HEK293 (cell line): ENCODE results near the gene BCL11A.

Source experiments
- BCL11A ChIP-seq: fragments of 450-650 bp; formaldehyde crosslinking; IDR thresholded peaks from 2 replicates; pipeline ENCODE4 v1.5.1; 2016; ENCODE audit warnings: low read depth, missing biosample characterization, missing genetic modification characterization
- CTCF ChIP-seq: fragments of 450-650 bp; formaldehyde crosslinking; IDR thresholded peaks from 2 replicates; pipeline ENCODE4 v1.5.1; 2016; ENCODE audit warnings: missing biosample characterization, missing genetic modification characterization
- GLIS1 ChIP-seq: fragments of 450-650 bp; formaldehyde crosslinking; IDR thresholded peaks from 2 replicates; pipeline ENCODE4 v1.5.1; 2016; ENCODE audit warnings: missing biosample characterization, missing genetic modification characterization
- HOXA7 ChIP-seq: sonication (generic); formaldehyde crosslinking; IDR thresholded peaks from 2 replicates; pipeline ENCODE4 v1.8.1; 2022; ENCODE audit warnings: missing genetic modification reagents, borderline replicate concordance
- OSR2 ChIP-seq: fragments of 450-650 bp; formaldehyde crosslinking; IDR thresholded peaks from 2 replicates; pipeline ENCODE4 v1.5.1; 2016; ENCODE audit warnings: missing biosample characterization, missing genetic modification characterization
- OVOL3 ChIP-seq: fragments of 450-650 bp; formaldehyde crosslinking; IDR thresholded peaks from 2 replicates; pipeline ENCODE4 v1.5.1; 2016; ENCODE audit warnings: missing biosample characterization, missing genetic modification characterization
- SP2 ChIP-seq: fragments of 450-650 bp; formaldehyde crosslinking; IDR thresholded peaks from 2 replicates; pipeline ENCODE4 v1.5.1; 2016; ENCODE audit warnings: missing biosample characterization, missing genetic modification characterization
- ZBTB44 ChIP-seq: fragments of 450-650 bp; IDR thresholded peaks from 2 replicates; pipeline ENCODE4 v1.5.1; 2018; ENCODE audit warnings: missing biosample characterization, mild to moderate bottlenecking, missing genetic modification characterization
- ZBTB7A ChIP-seq: fragments of 450-650 bp; formaldehyde crosslinking; IDR thresholded peaks from 2 replicates; pipeline ENCODE4 v1.5.1; 2016; ENCODE audit warnings: low read depth, missing biosample characterization, missing genetic modification characterization
- ZFP41 ChIP-seq: fragments of 450-650 bp; formaldehyde crosslinking; IDR thresholded peaks from 2 replicates; pipeline ENCODE4 v1.5.1; 2016; ENCODE audit warnings: missing biosample characterization, missing genetic modification characterization, borderline replicate concordance
- ZNF121 ChIP-seq: fragments of 450-650 bp; formaldehyde crosslinking; IDR thresholded peaks from 2 replicates; pipeline ENCODE4 v1.5.1; 2016; ENCODE audit warnings: missing biosample characterization, missing genetic modification characterization
- ZNF169 ChIP-seq: fragments of 450-650 bp; formaldehyde crosslinking; IDR thresholded peaks from 2 replicates; pipeline ENCODE4 v1.5.1; 2016; ENCODE audit warnings: missing biosample characterization, missing genetic modification characterization
- ZNF24 ChIP-seq: fragments of 450-650 bp; formaldehyde crosslinking; IDR thresholded peaks from 2 replicates; pipeline ENCODE4 v1.5.1; 2016; ENCODE audit warnings: missing biosample characterization, missing genetic modification characterization
- ZNF266 ChIP-seq: fragments of 450-650 bp; formaldehyde crosslinking; IDR thresholded peaks from 2 replicates; pipeline ENCODE4 v1.5.1; 2016; ENCODE audit warnings: missing biosample characterization, missing genetic modification characterization, low read depth
- ZNF488 ChIP-seq: fragments of 450-650 bp; formaldehyde crosslinking; IDR thresholded peaks from 2 replicates; pipeline ENCODE4 v1.5.1; 2016; ENCODE audit warnings: missing biosample characterization, missing genetic modification characterization
- ZNF558 ChIP-seq: fragments of 450-650 bp; formaldehyde crosslinking; IDR thresholded peaks from 2 replicates; pipeline ENCODE4 v1.5.1; 2016; ENCODE audit warnings: missing biosample characterization, missing genetic modification characterization
- ZNF596 ChIP-seq: fragments of 450-650 bp; IDR thresholded peaks from 2 replicates; pipeline ENCODE4 v1.5.0; 2018; ENCODE audit warnings: missing biosample characterization, mild to moderate bottlenecking, missing genetic modification characterization, moderate library complexity
- ZNF600 ChIP-seq: fragments of 450-650 bp; formaldehyde crosslinking; IDR thresholded peaks from 2 replicates; pipeline ENCODE4 v1.5.1; 2016; ENCODE audit warnings: missing biosample characterization, missing genetic modification characterization
- ZNF677 ChIP-seq: fragments of 450-650 bp; IDR thresholded peaks from 2 replicates; pipeline ENCODE4 v1.5.0; 2018; ENCODE audit warnings: missing biosample characterization, mild to moderate bottlenecking, missing genetic modification characterization, moderate library complexity
- ZNF701 ChIP-seq: fragments of 450-650 bp; formaldehyde crosslinking; IDR thresholded peaks from 2 replicates; pipeline ENCODE4 v1.5.1; 2016; ENCODE audit warnings: missing biosample characterization, missing genetic modification characterization
- ZNF747 ChIP-seq: fragments of 450-650 bp; formaldehyde crosslinking; IDR thresholded peaks from 2 replicates; pipeline ENCODE4 v1.5.1; 2016; ENCODE audit warnings: missing biosample characterization, missing genetic modification characterization
- ZNF792 ChIP-seq: fragments of 450-650 bp; formaldehyde crosslinking; IDR thresholded peaks from 2 replicates; pipeline ENCODE4 v1.5.1; 2016; ENCODE audit warnings: missing biosample characterization, missing genetic modification characterization
- TF ChIP-seq, protein P1 (sequence below): fragments of 450-650 bp; formaldehyde crosslinking; IDR thresholded peaks from 2 replicates; pipeline ENCODE4 v1.5.1; 2016; ENCODE audit warnings: missing biosample characterization, missing genetic modification characterization, borderline replicate concordance
- TF ChIP-seq, protein P2 (sequence below): fragments of 450-650 bp; formaldehyde crosslinking; IDR thresholded peaks from 2 replicates; pipeline ENCODE4 v1.5.1; 2016; ENCODE audit warnings: missing biosample characterization, missing genetic modification characterization
- TF ChIP-seq, protein P3 (sequence below): fragments of 450-650 bp; formaldehyde crosslinking; IDR thresholded peaks from 2 replicates; pipeline ENCODE4 v1.5.1; 2016; ENCODE audit warnings: missing biosample characterization, missing genetic modification characterization, low read depth
- TF ChIP-seq, protein P4 (sequence below): fragments of 450-650 bp; IDR thresholded peaks from 2 replicates; pipeline ENCODE4 v1.5.1; 2018; ENCODE audit warnings: missing biosample characterization, missing genetic modification characterization

Gene BCL11A

DNA sequence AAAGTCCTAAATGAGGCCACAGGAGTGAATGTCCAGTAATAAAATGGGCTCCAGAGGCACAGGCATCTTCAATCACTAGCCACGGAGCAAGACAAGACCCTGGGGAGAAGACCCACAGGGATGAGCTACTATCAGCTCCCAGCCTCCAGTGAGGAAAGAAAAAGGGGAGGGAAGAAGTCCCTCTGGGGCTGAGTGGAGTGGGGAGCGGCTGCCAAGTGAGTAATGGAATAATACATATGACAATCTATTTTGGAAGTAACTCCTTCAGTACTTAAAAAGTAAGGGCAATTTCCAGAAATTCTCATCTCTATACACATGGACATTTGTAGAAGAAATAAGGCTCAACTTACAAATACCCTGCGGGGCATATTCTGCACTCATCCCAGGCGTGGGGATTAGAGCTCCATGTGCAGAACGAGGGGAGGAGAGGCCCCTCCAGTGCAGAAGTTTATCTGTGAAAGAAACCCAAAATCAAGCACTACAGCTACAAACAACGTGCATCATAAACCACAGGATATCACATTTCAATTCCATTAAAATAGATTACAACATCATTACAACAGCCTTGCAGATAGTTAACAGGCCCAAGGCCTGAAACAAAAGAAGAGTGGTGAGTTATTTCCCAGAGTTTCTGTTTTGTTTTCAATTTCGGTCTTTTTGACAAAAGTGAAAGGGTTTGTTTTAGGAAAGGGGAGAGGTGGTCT, 84.9 kb downstream of the BCL11A start (continued):
- TF ChIP-seq, protein P1, sequence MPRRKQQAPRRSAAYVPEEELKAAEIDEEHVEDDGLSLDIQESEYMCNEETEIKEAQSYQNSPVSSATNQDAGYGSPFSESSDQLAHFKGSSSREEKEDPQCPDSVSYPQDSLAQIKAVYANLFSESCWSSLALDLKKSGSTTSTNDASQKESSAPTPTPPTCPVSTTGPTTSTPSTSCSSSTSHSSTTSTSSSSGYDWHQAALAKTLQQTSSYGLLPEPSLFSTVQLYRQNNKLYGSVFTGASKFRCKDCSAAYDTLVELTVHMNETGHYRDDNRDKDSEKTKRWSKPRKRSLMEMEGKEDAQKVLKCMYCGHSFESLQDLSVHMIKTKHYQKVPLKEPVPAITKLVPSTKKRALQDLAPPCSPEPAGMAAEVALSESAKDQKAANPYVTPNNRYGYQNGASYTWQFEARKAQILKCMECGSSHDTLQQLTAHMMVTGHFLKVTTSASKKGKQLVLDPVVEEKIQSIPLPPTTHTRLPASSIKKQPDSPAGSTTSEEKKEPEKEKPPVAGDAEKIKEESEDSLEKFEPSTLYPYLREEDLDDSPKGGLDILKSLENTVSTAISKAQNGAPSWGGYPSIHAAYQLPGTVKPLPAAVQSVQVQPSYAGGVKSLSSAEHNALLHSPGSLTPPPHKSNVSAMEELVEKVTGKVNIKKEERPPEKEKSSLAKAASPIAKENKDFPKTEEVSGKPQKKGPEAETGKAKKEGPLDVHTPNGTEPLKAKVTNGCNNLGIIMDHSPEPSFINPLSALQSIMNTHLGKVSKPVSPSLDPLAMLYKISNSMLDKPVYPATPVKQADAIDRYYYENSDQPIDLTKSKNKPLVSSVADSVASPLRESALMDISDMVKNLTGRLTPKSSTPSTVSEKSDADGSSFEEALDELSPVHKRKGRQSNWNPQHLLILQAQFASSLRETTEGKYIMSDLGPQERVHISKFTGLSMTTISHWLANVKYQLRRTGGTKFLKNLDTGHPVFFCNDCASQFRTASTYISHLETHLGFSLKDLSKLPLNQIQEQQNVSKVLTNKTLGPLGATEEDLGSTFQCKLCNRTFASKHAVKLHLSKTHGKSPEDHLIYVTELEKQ (tag by site-specific recombination) = 0 out of 2 replicates have a peak, but pooled peaks have one; percentile 9
- TF ChIP-seq CTCF (no peak), ZNF677 (tag by site-specific recombination) (no peak), ZNF121 (tag by site-specific recombination) (no peak), ZNF600 (tag by site-specific recombination) (peak; percentile 69), ZNF24 (0 out of 2 replicates have a peak, but pooled peaks have one; percentile 54), SP2 (tag by site-specific recombination) (no peak), ZBTB7A (tag by site-specific recombination) (no peak), GLIS1 (tag by site-specific recombination) (0 out of 2 replicates have a peak, but pooled peaks have one; percentile 4), OSR2 (tag by site-specific recombination) (peak; percentile 74), ZNF558 (tag by site-specific recombination) (peak; percentile 61; the same call in 1 of the 2 replicates), ZFP41 (no peak), HOXA7 (no peak), ZNF747 (no peak), ZNF596 (tag by site-specific recombination) (peak; percentile 57; the same call in 1 of the 2 replicates), ZNF169 (no peak), ZBTB44 (tag by site-specific recombination) (peak; percentile 93), OVOL3 (tag by site-specific recombination) (no peak), ZNF792 (tag by site-specific recombination) (no peak), BCL11A (tag by site-specific recombination) (0 out of 2 replicates have a peak, but pooled peaks have one; percentile 58), ZNF488 (tag by site-specific recombination) (no peak), ZNF266 (tag by site-specific recombination) (no peak), ZNF701 (tag by site-specific recombination) (no peak)
- TF ChIP-seq, protein P2, sequence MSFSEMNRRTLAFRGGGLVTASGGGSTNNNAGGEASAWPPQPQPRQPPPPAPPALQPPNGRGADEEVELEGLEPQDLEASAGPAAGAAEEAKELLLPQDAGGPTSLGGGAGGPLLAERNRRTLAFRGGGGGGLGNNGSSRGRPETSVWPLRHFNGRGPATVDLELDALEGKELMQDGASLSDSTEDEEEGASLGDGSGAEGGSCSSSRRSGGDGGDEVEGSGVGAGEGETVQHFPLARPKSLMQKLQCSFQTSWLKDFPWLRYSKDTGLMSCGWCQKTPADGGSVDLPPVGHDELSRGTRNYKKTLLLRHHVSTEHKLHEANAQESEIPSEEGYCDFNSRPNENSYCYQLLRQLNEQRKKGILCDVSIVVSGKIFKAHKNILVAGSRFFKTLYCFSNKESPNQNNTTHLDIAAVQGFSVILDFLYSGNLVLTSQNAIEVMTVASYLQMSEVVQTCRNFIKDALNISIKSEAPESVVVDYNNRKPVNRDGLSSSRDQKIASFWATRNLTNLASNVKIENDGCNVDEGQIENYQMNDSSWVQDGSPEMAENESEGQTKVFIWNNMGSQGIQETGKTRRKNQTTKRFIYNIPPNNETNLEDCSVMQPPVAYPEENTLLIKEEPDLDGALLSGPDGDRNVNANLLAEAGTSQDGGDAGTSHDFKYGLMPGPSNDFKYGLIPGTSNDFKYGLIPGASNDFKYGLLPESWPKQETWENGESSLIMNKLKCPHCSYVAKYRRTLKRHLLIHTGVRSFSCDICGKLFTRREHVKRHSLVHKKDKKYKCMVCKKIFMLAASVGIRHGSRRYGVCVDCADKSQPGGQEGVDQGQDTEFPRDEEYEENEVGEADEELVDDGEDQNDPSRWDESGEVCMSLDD (tag by site-specific recombination) = no peak
- TF ChIP-seq, protein P3, sequence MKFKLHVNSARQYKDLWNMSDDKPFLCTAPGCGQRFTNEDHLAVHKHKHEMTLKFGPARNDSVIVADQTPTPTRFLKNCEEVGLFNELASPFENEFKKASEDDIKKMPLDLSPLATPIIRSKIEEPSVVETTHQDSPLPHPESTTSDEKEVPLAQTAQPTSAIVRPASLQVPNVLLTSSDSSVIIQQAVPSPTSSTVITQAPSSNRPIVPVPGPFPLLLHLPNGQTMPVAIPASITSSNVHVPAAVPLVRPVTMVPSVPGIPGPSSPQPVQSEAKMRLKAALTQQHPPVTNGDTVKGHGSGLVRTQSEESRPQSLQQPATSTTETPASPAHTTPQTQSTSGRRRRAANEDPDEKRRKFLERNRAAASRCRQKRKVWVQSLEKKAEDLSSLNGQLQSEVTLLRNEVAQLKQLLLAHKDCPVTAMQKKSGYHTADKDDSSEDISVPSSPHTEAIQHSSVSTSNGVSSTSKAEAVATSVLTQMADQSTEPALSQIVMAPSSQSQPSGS (tag by site-specific recombination) = peak; percentile 77; the same call in 1 of the 2 replicates
- TF ChIP-seq, protein P4, sequence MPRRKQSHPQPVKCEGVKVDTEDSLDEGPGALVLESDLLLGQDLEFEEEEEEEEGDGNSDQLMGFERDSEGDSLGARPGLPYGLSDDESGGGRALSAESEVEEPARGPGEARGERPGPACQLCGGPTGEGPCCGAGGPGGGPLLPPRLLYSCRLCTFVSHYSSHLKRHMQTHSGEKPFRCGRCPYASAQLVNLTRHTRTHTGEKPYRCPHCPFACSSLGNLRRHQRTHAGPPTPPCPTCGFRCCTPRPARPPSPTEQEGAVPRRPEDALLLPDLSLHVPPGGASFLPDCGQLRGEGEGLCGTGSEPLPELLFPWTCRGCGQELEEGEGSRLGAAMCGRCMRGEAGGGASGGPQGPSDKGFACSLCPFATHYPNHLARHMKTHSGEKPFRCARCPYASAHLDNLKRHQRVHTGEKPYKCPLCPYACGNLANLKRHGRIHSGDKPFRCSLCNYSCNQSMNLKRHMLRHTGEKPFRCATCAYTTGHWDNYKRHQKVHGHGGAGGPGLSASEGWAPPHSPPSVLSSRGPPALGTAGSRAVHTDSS (tag by site-specific recombination) = no peak
